ENCODE measurements around the gene OR4D11. TPM values are rescaled to one million over a fixed set of nuclear protein-coding genes. Genes with fewer than 3 reads are reported as not detected.
"Not testable (repeated sequence)": the region's sequence is repeated elsewhere in the genome, so short reads cannot be mapped to it uniquely, and the experiment has no call there.

Gene OR4D11
- total and polyA plus RNA-seq, 11 donors: not detected

- H3K4me1 ChIP-seq: peaks cover 0 to 25% (median 0%) of the 10 kb centered on the region in 12 donors
- no peaks in the 10 kb centered on the region for H3K27me3 ChIP-seq
- H3K4me3 ChIP-seq: peak within 1 kb of the TSS in 1 of 12 donors; percentile 4
- H3K27ac ChIP-seq: peak within 1 kb of the TSS in 1 of 12 donors; percentile 39
- intact Hi-C loops (cut with DNase I): no loop called here
- TF ChIP-seq POLR2A (IDR thresholded peaks at IDR 0.05) (no peak), CTCF (IDR thresholded peaks at IDR 0.05) (no peak)
- ATAC-seq: peak in 3 of 4 donors; percentile 26 to 74 (median 73)
- no peaks in the 10 kb centered on the region for H3K9me3 ChIP-seq
- 22 to 49% (median 43%) methylated on average over 2 of the region's 2 CpGs for WGBS, 4 donors
- no peaks in the 10 kb centered on the region for H3K36me3 ChIP-seq
- DNase-seq: no peak
These were observed 7.7 kb downstream of the OR4D11 start, which contains the start of gene OR4D9 for GRCh38 chr11:59510941-59511589. TSS of gene OR4D9 (plus strand) at chr11:59511539. CDS start at chr11:59514913, 3,374 bp downstream.

- no peaks in the 10 kb centered on the region for H3K9me3 ChIP-seq
- H3K36me3 ChIP-seq: no peaks in the 10 kb centered on the region
- 79 to 93% (median 81%) methylated on average over 1 of the region's 1 CpG for WGBS, 4 donors
- no peak for DNase-seq
- no peak overlapping the region for H3K27ac ChIP-seq
- TF ChIP-seq POLR2A (IDR thresholded peaks at IDR 0.05) (no peak), CTCF (IDR thresholded peaks at IDR 0.05) (no peak)
- H3K27me3 ChIP-seq: no peaks in the 10 kb centered on the region
- H3K4me3 ChIP-seq: no peak overlapping the region
- H3K4me1 ChIP-seq: peaks cover 0 to 25% (median 0%) of the 10 kb centered on the region in 12 donors
- no peak for ATAC-seq
- intact Hi-C loops (cut with DNase I): no loop called here
These were observed 8.3 kb downstream of the OR4D11 start for GRCh38 chr11:59511675-59512074.

GRCh38 chr11:59520139-59520538, 16.8 kb downstream of the OR4D11 start:
- WGBS, 4 donors: 39 to 61% (median 49%) methylated on average over 2 of the region's 2 CpGs
- DNase-seq; H3K36me3 ChIP-seq; ATAC-seq; H3K4me1 ChIP-seq; H3K27ac ChIP-seq; H3K27me3 ChIP-seq; H3K9me3 ChIP-seq; H3K4me3 ChIP-seq; intact Hi-C loops (cut with DNase I): not testable (repeated sequence)

GRCh38 chr11:59520741-59521140, 17.4 kb downstream of the OR4D11 start:
- DNase-seq: no peak
- TF ChIP-seq CTCF (IDR thresholded peaks at IDR 0.05) (no peak), POLR2A (IDR thresholded peaks at IDR 0.05) (no peak)
- no peaks in the 10 kb centered on the region for H3K4me1 ChIP-seq
- peak overlapping the region in 1 of 12 donors; percentile 39 for H3K27ac ChIP-seq
- H3K9me3 ChIP-seq: no peaks in the 10 kb centered on the region
- ATAC-seq: no peak
- intact Hi-C loops (cut with DNase I): no loop called here
- no peaks in the 10 kb centered on the region for H3K27me3 ChIP-seq
- H3K4me3 ChIP-seq: no peak overlapping the region
- WGBS, 4 donors: 51 to 60% (median 52%) methylated on average over 5 of the region's 5 CpGs
- no peaks in the 10 kb centered on the region for H3K36me3 ChIP-seq

- H3K27me3 ChIP-seq: peaks cover 0 to 4% (median 0%) of the 10 kb centered on the region in 9 donors
- H3K36me3 ChIP-seq: no peaks in the 10 kb centered on the region
- no peak for DNase-seq
- H3K4me1 ChIP-seq: no peaks in the 10 kb centered on the region
- no peak overlapping the region for H3K4me3 ChIP-seq
- WGBS, 4 donors: 16 to 30% (median 26%) methylated on average over 1 of the region's 1 CpG
- no peak overlapping the region for H3K27ac ChIP-seq
- intact Hi-C loops (cut with DNase I): no loop called here
- no peak for ATAC-seq
- TF ChIP-seq POLR2A (IDR thresholded peaks at IDR 0.05) (no peak), CTCF (IDR thresholded peaks at IDR 0.05) (no peak)
- no peaks in the 10 kb centered on the region for H3K9me3 ChIP-seq
These were observed 20.2 kb downstream of the OR4D11 start for GRCh38 chr11:59523541-59523940.
